GM19023 (cell line): ENCODE results near the gene GTSE1.

Source experiments
- ATAC-seq: cut with Tn5 transposase; IDR thresholded peaks from one replicate; pipeline ENCODE4 v1.9.1; 2021; ENCODE audit warnings: mild to moderate bottlenecking, moderate library complexity; ENCODE audit not compliant: unreplicated experiment

Gene GTSE1

DNA sequence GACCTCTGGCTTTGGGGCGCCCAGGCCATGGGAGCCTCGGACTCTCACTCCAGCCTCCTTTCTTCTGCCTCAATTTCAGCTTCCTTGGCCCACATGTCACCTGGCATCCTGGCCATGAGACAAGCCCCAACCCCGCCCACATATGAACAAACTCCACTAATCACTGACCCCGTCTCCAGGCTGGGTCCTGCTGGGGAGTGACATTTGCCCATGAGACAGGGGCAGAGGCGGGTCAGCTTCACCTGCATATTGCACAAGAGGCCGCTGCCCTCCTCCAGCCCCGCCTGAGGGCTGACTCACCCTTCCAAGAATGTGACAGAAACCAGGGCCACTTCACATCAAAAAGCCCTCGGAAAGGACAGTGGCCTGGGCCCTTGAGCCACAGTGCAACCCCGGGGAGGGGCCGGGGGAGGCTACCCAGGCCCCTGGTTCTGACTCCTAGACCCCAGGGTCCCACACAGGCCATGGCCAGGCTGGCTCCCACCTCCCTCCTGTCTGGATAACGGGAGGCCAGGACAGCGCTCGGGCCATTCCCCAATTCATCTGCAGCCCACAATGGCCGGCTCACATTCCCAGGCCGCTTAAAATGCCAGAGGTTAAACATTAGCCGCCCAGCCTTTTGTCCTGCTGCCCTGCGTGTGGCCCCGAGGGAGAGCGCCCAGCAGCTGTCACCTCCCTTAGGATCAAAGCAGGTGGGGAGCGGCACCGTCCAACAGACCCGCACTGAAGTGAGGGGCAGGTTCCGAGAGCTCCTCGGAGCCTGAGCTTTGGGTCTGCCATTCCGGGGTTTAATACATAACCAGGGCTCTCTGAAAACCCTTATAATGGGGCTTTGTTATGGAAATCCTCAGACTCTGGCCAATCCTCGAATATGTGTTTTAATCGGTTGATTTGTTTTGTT lies 81.1 kb downstream of the GTSE1 start:
- no peak for ATAC-seq

DNA sequence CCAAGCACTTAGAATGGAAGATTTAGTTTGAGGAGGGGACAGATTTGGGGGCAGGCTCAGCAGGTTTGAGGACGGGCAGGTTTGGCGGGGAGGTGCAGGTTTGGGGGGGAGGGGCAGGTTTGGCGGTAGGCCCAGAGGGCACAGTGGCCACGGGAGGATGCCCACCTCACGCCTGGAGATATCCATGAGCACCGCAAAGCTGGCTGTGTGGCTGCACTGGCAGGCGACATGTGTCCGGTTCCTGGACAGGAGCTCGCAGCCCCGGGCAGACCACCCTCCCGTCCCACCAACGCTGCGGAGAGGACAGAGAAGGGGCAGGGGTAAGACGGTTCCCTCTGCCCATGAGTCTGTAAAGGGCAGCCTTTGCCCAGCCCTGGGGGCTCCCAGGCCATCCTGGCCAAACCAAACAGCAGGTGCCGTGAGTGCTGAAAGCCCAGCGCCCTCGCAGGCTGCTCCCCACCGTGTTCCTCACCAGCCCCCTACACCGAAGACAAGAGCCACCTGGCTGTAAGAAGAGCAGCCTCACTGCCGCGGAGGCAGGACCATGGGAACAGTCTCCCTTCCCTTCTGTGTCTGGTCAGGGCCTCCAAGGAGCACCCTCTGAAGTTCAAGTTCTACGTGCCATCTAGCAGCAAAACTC lies 81.9 kb downstream of the GTSE1 start:
- ATAC-seq: no peak

DNA sequence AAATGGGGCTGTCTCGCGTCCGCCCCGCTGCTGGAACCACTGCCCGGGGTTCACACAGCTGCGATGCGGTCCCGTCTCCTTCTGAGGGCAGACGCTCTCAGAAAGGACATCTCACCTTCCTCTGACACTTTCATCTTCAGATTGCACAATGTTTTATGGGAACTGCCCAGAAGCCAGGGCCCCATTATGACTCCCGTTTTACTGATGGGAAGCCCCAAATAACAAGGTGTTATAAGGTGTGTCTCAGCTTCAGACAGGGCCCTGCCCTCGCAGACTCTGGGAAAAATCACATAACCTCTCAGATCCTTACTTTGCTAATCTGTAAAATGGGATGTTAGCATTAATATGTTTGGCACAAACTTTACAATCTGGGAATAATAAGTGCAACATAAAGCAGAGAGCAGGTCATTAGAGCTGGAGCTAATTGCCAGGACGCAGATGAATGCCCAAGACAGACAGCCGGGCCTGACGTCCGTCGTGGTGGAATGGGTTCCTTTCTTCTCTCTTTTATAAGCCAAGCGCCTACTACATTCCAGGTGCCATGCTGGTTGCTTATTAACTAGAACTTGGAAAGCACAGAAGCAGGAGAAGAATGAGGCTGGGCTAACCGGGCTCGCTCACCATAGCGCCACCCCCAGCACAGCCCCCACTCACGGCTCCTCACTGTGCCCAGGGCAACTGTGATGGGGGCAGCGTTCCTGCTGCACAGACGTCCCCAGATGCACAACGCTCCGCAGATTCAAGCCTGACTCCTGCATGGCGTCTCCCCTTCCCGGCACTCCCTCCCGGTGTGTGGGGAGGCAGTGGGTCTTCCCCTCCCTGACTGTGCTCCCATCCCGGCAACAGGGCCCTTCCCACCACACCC lies 82.6 kb downstream of the GTSE1 start:
- no peak for ATAC-seq

DNA sequence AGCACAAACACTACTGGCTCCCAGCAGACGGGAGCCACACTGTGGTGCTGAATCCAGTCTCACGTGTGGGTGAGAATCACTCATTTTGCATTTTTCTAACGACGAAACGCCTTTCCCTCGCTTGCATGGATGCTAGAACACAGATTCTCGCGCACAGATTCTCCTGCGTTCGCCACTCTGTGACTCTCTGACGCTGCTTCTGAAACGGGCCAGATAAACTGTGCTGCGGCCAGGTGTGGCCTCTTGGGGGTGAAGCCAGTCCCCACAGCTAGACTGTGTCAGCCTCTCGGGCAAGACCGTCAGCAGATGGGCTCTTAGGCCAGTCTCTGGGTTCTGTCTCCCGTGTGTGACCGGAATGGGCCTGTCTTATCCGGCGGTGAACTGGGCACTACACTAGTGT lies 83.4 kb downstream of the GTSE1 start:
- ATAC-seq: no peak
